ENCODE data around the gene RPL27.
A peak's percentile ranks its signal among the peaks of the same experiment; 100 is the strongest.

The RPL27 gene

GRCh38 chr17:43020789-43021740, 22.8 kb downstream of the RPL27 start:
- peak; percentile 31 for DNase-seq (ENCODE audit: low spot score)

- DNase-seq (ENCODE audit: low spot score) = peak; percentile 54
Observed at GRCh38 chr17:43021741-43022512, 23.7 kb downstream of the RPL27 start, which contains the start of gene VAT1. Gene VAT1, minus strand, starts transcription at chr17:43022385. Its CDS starts 63 bp downstream, at chr17:43022322.

- peak; percentile 74 for DNase-seq (ENCODE audit: low spot score)
Observed at GRCh38 chr17:43024407-43025289, 26.4 kb downstream of the RPL27 start, which contains the start of gene RND2. Gene RND2, plus strand, starts transcription at chr17:43025231. Its CDS starts 117 bp downstream, at chr17:43025348.

GRCh38 chr17:43025290-43025657, 27.1 kb downstream of the RPL27 start:
- no peak for DNase-seq (ENCODE audit: low spot score)

- no peak for DNase-seq (ENCODE audit: low spot score)
Observed at GRCh38 chr17:43025766-43026537, 27.7 kb downstream of the RPL27 start.

GRCh38 chr17:43026595-43026994, 28.4 kb downstream of the RPL27 start:
- DNase-seq (ENCODE audit: low spot score) = no peak

GRCh38 chr17:43027091-43028032, 29.1 kb downstream of the RPL27 start:
- DNase-seq (ENCODE audit: low spot score) = no peak

GRCh38 chr17:43028221-43028861, 30.1 kb downstream of the RPL27 start:
- DNase-seq (ENCODE audit: low spot score) = no peak

GRCh38 chr17:43030137-43030767, 32.0 kb downstream of the RPL27 start:
- no peak for DNase-seq (ENCODE audit: low spot score)

- DNase-seq (ENCODE audit: low spot score) = no peak
Observed at GRCh38 chr17:43031666-43032065, 33.4 kb downstream of the RPL27 start.

- DNase-seq (ENCODE audit: low spot score) = no peak
Observed at GRCh38 chr17:43033948-43034881, 36.0 kb downstream of the RPL27 start.

GRCh38 chr17:43034894-43035293, 36.7 kb downstream of the RPL27 start:
- DNase-seq (ENCODE audit: low spot score) = no peak

GRCh38 chr17:43039646-43040045, 41.4 kb downstream of the RPL27 start:
- DNase-seq (ENCODE audit: low spot score) = no peak

GRCh38 chr17:43040655-43041054, 42.4 kb downstream of the RPL27 start:
- DNase-seq (ENCODE audit: low spot score) = no peak

GRCh38 chr17:43042025-43042628, 43.9 kb downstream of the RPL27 start:
- DNase-seq (ENCODE audit: low spot score) = no peak

- DNase-seq (ENCODE audit: low spot score) = no peak
Observed at GRCh38 chr17:43043307-43043706, 45.1 kb downstream of the RPL27 start.

- no peak for DNase-seq (ENCODE audit: low spot score)
Observed at GRCh38 chr17:43044024-43044423, 45.8 kb downstream of the RPL27 start.

Measured in CD4-positive, alpha-beta T cell treated with Interleukin-6 at 100 ng/mL for 8 hours (primary cell).